HG03378 (cell line): Measurements from ENCODE around the gene KCNMB2.
A peak's percentile ranks its signal among the peaks of the same experiment; 100 is the strongest.
"Not testable (repeated sequence)": the region's sequence is repeated elsewhere in the genome, so short reads cannot be mapped to it uniquely, and the experiment has no call there.

Experiments used
- ATAC-seq: cut with Tn5 transposase; IDR thresholded peaks from one replicate; pipeline ENCODE4 v1.9.1; 2021; ENCODE audit warnings: mild to moderate bottlenecking, moderate library complexity; ENCODE audit not compliant: unreplicated experiment

The KCNMB2 gene

DNA sequence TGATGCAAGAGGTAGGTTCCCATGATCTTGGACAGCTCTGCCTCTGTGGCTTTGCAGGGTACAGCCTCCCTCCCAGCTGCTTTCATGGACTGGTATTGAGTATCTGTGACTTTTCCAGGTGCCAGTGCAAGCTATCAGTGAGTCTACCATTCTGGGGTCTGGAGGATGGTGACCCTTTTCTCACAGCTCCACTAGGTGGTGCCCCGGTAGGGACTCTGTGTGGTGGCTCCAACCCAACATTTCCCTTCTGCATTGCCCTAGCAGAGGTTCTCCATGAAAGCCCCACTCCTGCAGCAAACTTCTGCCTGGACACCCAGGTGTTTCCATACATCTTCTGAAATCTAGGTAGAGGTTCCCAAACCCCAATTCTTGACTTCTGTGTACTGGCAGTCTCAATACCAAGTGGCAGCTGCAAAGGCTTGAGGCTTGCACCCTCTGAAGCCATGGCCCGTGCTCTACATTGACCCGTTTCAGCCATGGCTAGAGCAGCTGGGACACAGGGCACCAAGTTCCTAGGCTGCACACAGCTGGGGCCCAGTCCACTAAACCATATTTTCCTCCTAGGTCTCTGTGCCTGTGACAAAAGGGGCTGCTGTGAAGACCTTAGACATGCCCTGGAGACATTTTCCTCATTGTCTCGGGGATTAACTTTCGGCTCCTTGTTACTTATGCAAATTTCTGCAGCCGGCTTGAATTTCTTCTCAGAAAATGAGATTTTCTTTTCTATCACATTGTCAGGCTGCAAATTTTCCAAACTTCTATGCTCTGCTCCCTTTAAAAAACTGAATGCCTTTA, 209.8 kb downstream of the KCNMB2 start:
- ATAC-seq = not testable (repeated sequence)

DNA sequence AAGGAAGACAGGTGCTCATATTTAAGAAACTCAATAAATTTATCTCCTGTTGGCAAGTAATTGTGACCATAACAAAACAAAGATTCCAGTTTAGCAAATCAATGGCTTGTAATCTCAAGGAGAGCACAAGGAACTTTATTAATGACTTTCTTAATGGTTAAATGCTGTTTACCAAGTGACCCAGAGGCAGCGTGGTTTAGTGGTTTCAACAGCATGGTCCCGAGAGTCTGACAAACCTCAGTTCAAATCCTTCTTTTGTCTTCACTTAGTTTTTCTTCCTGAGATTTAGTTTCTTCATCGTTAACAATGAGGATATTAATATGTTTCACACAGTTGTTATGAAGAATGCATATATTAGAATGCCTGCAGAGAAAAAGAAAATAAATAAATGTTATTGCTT, 212.6 kb downstream of the KCNMB2 start:
- no peak for ATAC-seq

DNA sequence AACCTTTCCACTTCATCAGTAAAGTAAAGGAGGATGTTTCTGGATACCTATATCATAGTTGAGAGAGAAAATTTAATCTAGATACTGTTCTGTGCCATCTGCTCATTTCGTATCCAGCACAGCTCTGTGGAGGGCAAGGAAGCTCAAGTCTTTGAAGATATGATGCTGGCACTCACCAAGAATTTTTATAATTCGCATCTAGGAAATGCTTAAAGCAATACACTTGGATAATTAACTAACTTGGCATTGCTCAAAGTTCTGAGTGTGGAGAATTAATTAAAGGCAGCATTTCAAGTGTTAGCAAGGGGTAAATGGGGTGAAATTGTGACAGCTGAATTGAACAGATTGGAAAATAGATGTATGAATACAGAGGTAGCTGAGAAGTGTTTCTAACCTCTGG, 213.2 kb downstream of the KCNMB2 start:
- no peak for ATAC-seq

DNA sequence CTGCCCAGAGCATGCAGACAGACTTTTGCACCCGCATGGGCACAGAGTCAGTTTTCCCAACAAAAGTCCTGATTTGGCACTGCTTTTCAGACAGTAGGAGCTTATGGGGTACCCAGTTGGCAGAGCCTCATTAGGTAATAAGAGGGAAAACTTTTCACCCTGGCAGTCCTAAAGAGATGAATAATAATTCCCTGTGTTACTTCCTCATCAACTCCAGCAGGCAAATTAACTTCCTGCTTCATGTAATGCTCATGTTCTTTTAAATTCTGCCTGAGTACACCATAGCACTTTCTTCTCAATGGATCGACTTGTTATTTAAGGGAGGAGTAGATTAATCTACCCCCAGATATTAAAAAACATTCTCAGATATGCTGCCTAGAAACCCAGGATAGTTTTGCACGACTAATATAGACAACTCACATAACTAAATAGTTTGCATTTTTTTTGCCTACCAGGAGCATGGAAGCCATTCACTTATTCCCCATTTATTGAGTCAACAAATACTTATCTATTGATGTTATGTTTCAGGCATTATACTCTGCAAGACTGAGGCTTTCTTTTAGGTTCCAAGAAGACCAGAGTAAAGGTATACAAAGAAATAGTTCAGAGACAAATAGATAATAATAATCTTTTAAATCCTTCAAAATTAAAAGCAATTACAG, 214.5 kb downstream of the KCNMB2 start:
- no peak for ATAC-seq

DNA sequence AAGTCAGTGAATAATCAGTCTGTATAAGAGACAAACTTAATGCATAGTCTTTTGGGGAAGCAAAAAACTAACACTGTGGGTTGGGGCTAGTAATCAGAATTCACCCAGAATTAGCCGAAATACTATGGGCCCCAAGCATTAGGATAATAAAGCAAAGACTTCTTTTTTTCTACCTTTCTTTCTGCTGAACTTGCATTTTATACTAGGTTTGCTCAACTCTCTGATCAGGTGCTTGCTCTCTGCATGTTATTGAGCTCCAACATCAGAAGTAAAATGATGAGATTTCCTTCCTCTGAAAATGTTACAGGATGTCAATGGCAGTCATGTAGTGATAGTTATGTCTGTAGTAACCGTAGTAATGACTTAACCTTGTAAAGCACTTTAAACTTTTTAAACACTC, 216.6 kb downstream of the KCNMB2 start:
- no peak for ATAC-seq

DNA sequence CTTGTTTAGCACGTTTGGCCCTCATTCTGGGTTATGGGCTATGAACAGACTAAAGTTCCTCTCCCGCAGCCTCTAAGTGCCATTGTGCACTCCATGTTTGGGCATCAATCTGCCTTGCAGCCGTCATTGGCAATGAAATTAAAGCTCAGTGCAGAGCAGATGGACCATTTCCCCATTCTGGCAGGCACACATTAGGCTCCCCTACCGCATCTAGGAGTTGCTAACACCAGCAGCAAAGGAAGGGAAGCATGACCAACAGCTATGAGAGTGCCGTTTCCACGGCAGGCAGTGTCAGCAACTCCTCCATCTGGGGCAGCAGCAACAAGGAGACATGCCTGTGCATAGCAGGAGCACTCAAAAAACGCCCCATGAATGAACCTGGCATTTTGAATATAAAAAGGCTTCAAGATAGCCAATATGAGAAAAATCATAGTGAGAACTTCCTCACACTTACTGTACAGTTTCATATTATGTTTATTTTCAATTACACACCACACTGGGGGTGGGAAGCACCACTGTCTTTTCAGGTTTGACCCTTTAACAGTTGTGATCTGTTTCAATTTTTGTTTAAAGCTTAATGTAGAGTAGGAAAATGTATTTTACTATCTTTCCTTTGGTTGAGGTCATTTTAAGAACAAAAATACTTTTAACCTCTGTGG, 218.7 kb downstream of the KCNMB2 start:
- no peak for ATAC-seq

DNA sequence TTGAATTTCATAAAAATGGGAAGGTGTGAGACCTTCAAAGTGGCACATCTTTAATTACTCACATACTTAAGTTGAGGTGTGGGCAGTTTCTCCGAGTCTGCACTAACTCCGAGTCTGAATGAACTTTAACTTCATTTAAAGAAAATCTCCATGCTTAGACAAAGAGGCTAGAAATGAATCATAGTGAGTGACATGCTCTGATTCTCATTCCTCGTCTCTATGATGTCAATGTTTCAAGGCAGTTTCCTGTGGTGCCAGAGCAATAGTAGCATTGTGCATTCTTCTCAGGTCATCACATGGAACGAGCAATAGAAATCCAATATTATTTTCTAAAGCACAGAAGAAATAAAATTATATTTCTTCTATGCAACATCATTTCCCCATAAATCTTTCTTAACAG, 224.8 kb downstream of the KCNMB2 start:
- no peak for ATAC-seq

DNA sequence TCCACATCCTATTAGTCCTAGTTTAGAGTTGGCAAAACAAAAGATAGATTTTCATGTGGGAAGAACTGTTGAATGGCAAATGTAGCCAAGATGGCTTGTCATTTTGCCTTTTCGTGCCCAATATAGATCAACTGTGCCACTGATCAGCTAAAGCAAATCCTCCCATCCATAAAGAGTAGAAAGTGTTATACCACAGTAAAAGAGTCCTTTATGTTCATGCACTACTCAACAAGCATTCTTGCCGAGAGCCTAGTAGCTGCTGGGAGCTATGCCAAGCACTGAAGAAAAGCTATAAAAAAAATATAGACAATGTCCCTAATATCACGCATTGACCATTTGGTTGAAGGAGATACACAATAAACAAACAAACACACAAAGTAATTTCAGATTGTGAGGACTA, 225.2 kb downstream of the KCNMB2 start:
- no peak for ATAC-seq

DNA sequence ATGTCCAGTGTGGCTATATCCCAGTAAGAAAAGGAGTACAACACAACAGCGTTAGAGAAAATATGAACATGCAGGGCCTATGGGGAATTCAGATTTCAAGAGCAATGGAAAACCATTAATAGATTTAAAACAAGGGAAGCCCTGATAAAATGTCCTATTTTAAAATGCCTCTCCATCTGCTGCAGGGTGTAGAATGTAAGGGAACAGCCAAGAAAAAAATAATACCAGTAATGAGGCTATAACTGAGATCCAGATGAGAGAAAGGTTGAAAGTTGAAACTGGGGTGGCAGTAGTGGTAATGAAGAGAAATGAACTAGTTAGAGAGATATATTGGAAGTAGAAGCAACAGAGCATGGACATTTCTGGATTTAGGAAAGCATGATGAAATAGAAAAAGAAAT, 226.1 kb downstream of the KCNMB2 start:
- no peak for ATAC-seq

DNA sequence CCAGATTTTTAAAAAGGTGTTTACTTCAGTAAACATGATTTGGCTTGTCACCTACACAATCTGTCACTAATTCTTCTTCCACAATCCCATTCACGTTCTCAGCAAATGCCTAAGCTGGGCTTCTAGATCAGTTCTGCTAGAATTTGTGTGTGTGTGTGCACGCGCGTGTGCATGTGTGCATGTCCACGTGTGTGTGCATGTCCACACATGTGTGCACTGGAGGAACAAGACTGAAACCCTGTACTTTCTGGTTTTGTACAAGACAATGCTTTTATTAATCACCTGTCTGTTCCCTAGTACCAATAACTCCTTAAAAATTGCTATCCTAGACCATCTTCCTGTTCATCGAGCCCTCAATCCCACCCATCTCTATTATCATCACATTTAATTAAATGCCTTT, 229.2 kb downstream of the KCNMB2 start:
- no peak for ATAC-seq

DNA sequence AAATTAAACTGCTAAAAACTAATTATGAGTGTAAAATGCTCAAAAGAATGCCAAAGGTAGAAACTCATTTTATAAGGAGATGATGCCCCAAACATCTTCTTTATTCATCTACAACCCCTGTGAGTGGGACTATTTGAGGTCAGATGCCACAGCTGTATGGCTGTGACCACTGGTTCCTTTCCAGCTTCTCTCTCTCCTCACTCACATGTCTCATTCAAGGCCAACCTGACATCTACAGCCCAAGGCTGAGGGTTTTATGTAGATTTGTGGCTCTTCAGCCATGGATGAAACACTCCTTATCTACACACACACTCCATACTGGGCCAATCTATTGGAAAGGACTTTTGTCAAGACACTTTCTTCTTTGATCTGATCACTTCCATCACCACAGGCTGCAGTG, 231.3 kb downstream of the KCNMB2 start:
- no peak for ATAC-seq

DNA sequence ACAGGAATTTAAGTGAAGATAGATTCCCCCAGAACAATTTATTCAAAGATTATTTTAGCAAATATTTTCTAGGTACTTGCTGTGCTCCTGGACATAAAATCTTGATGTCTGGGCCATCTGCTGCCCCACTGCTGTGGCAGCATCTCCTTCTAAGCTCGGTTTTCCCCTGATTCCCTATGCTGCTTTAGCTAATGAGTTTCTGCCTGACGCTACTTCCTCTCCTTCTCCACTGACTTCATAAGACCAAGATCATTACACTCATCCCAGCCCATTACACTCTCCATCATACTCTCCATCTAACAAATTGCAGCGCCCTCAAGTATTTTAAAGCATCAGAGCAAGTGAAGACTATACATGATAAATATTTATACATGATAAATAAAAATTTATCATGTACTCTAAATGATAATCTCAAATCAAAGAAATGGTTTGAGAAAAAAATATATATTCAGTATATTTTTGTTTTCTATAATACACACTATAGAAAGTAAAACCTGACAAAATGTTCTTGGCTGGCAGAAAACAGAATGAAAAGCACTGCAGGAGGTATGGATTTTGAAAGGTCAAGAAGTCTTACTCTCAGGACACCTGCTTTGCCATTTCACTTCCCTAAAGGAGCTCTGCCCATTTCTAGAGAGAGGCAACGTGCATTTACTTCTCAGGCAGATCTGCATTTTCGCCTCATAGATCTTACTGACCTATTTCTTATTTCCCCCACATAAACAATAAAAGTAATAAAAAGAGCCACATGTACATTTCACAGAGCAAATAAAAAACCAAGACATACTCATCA, 232.0 kb downstream of the KCNMB2 start:
- peak; percentile 67 for ATAC-seq

DNA sequence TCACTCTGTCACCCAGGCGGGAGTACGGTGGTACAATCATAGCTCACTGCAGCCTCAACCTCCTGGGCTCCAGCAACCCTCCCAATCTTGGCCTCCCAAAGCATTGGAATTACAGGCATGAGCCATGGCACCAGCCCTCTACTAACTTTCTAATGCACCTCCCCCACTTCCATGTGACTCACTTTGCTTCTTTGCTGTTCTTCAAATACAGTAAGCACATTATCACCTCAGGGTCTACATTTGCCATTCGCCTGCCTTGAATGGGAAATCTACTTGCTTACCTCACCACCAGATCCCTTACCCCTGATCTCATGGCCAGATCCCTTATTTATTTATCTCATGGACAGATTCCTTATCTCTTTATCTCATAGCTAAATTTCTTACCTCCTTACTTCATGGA, 235.3 kb downstream of the KCNMB2 start:
- no peak for ATAC-seq

DNA sequence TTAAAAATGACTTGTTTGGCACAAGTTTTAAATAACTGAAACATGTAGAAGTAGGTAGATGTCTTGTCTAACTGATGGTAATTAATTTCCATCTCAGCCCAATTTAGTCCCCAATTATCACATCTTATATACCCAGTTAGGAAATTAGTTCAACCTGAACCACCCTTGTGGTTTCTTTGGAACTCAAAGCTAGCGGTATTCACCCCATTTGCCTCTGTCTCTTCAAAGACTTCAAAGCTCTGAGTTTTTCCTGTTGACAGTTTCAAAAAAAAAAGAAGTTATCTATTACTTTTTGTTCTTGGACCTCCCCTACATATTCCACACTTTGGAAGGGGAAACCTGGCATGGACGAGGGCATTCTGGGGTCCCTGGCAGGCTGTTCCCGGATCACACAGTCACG, 236.5 kb downstream of the KCNMB2 start:
- no peak for ATAC-seq

DNA sequence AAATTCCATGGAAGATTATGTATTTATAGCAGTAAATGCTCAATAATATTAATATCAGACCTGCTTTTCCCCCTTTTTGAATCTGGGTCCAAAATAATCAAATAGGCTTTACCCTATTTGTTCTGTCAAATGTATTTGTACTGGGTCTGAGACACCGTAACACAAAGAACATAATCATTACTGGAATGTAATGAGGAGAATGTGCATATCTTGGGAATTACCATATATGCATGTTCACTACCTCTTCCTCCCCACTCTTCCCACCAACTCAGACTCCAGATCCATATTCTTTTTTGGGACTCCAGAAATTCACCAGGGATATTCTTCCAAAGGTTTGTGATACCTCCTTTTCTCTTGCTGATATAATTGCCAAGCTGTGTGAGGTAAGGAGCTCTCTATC, 237.1 kb downstream of the KCNMB2 start:
- ATAC-seq = no peak

DNA sequence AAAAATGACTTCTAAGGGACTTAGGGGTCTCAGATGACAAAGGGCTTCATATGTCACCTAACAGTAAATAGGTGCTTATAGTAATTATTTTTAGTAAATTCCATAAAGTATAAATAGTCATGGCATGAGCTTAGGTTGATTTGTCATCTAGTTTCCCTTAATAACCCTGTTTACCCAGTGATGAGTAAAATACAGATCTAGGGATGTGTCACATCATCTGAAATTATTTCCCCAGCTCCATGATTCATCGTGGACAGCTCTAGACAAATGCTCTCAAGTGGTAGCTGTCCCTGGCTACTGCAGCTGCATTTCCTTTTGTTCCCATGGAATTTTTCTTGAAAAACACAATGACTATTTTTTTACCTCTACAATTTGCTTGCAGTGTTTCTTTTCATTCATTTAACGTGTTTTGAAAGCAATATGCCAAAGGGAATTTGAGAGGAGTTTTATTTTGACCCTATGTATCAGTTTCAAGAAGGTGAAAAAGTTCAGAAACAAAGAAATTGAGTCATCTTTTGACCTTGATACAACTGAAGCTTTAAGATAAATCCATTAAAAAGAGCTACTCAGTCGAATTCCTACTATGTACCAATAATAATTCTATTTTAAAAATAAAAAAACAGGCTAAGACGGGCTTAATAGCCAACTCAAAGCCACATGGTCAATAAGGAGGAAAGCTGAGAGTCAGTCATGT, 241.6 kb downstream of the KCNMB2 start:
- ATAC-seq = peak; percentile 84

DNA sequence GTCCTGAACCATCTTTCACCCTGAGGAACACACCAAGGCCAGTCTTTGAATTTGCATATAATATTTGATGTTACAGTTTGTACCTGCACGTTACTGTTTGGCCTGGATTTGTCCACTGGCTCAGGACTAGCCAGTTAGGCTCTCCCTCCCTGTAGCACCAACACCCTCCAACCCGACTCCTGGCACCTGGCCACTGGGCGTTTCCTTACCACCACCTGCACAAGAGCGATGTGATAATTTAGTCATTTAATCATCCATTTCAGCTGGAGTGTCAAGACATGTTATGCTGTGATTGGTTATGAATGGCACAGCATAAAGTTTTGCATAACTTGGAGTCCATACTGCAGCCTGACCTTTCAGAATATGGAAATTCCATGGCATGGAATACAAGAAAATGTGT, 242.4 kb downstream of the KCNMB2 start:
- no peak for ATAC-seq

DNA sequence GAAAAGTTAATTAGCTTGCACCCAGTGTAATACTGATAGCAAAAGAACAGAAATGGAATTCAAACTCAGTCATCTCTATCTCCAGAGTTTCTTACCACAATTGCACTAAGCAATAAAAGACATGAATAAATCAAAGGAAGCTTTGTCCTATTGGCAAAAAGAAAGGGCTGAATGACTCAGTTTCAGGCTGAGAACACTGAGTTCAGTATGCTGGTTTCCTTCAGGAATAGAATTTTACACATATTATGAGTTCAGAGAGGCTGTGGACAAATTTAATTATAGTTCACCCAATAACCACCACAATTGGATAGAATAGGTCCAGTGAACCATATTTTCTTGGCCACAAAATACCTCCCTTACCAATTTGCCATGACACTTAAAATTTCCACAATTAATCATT, 249.7 kb downstream of the KCNMB2 start:
- ATAC-seq = no peak

DNA sequence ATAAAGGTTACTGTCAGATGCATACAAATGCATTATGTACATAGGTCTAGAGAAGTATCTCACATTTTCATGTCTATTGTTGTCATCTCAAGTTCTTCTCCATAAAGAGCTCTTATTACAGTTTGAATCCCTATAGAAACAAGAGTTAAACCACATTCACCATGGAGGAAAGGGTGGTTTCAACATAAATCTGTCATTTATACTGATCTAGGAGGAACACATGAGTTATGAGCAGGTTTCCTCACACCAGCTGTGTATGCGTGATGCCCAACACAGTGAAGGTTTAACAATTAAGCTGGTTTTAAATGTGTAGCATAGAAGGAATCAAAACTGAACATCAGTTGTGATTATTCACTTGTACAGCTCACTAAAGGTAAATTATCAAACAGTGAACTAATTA, 251.7 kb downstream of the KCNMB2 start:
- ATAC-seq = no peak

DNA sequence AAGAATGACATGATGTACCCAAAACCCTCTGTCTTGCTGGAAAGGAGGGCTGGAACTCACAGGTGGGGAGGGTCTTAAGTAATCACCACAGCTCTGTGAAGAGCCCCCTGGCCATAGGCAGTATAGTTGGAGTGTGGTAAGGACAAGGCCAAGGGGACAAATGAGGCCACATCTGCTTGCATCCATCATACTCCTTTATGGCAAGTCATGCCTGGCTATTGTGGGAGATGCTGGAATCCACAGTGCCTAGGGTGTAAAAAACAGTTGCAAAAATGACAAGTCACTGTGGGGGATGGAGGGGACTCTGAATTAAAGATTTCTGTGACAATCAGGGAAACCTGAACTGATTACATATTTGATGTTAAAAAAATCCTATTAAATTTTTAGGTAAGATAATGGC, 258.5 kb downstream of the KCNMB2 start:
- no peak for ATAC-seq

DNA sequence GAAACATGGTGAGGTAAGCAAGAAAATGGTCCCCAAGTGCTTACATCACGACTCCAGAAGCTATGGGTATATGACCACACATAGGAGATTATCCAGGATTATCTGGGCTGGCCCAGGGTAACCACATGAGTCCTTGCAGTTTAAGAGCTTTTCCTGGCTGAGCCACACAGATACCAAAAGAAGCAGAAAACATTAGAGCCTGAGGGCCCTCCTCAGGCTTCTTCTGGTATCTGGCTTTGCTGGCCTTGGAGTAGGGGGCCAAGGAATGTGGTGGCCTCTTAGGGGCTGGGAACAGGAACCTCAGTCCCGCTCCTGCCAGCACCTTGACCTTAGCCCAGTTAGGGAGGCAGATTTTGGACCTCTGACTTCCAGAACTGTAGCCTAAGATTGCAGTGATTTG, 259.1 kb downstream of the KCNMB2 start:
- ATAC-seq = no peak
